IPS-18c (cell line): Measurements from ENCODE around the gene SEPTIN6.

Experiments used
- H3K4me3 ChIP-seq: 2 replicates; pipeline ENCODE4 v1.7.0; 2013; ENCODE audit warnings: low read depth, mild to moderate bottlenecking, low read length, moderate library complexity; ENCODE audit not compliant: insufficient read depth
- H3K9me3 ChIP-seq: one replicate; pipeline ENCODE4 v1.6.1; 2013; ENCODE audit warnings: mild to moderate bottlenecking, low read length, moderate library complexity; ENCODE audit not compliant: control insufficient read depth, insufficient read depth

The SEPTIN6 gene

GRCh38 chrX:119693040-119693995, at the start of gene SEPTIN6:
SEPTIN6 (minus strand) TSS chrX:119693168; CDS start chrX:119693105, 63 bp downstream.
- H3K4me3 ChIP-seq, result peak within 1 kb of the TSS; percentile 63
- peaks cover 6% of the 10 kb centered on the region for H3K9me3 ChIP-seq

DNA sequence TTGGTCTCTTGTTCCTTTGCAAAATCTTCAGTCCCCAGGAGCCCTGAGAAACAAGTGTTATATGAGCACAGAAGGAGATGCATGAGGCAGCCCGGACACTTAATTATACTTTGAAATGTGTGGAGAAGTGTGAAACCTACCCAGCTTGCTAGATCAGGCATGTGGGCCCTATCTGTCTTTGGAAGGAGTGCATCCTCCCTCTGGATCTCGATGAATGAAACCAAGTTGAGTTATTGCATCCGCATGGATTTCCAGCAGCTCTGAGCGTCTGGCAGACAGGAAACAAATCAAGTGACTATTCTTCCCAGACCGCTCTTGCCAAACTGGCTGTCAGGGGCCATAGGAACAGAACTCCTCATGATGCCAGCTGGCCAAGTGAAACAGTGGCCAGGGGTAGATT, 45.8 kb upstream of the SEPTIN6 start:
- Histone ChIP-seq H3K9me3 (peaks cover 7% of the 10 kb centered on the region), H3K4me3 (no peak overlapping the region)

DNA sequence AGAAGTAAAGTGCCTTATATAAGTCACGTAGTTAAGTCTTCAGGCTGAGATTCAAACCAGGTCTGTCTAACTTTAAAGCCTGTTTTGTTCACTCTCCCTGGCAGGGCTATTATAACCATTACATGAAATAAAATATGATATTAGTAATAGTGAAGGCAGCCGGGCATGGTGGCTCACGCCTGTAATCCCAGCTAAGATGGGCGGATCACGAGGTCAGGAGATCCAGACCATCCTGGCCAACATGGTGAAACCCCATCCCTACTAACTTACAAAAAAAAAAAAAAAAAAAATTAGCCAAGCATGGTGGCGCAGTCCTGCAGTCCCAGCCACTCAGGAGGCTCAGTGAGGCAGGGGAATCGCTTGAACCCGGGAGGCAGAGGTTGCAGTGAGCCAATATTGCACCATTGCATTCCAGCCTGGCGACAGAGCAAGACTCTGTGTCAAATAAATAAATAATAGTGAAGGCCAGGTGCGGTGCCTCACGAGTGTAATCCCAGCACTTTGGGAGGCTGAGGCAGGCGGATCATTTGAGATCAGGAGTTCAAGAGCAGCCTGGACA, 43.3 kb upstream of the SEPTIN6 start:
- peaks cover 12% of the 10 kb centered on the region for H3K9me3 ChIP-seq

GRCh38 chrX:119735467-119735866, 42.5 kb upstream of the SEPTIN6 start:
- Histone ChIP-seq H3K4me3 (no peak overlapping the region), H3K9me3 (peaks cover 12% of the 10 kb centered on the region)

More for the DNA sequence above, 43.3 kb upstream of the SEPTIN6 start:
- H3K4me3 ChIP-seq, result no peak overlapping the region

GRCh38 chrX:119734897-119735339, 42.0 kb upstream of the SEPTIN6 start:
- Histone ChIP-seq H3K9me3 (peaks cover 12% of the 10 kb centered on the region), H3K4me3 (no peak overlapping the region; the same call in 1 of the 2 replicates)

GRCh38 chrX:119729408-119730201, 36.6 kb upstream of the SEPTIN6 start:
- Histone ChIP-seq H3K9me3 (peaks cover 9% of the 10 kb centered on the region), H3K4me3 (no peak overlapping the region)

DNA sequence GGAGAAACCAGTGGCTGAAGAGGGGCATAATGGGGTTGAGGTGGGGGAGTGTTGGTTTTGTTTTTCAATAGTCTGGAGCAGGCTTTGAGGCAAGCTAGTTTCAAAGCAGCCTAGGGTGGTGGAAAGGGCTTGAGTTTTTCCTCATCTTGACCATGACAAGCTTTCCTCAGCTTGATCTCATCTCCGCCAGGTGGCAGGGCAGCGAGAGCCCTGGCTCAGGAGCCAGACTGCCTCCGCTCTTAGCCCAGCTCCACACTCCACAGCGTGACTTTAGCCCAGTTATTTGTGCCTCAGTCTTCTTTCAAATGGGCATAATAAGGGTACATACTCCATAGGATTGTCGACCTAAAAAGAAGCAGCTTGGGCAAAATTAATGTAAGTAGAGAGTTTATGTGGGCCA, 35.5 kb upstream of the SEPTIN6 start:
- Histone ChIP-seq H3K4me3 (no peak overlapping the region), H3K9me3 (peaks cover 11% of the 10 kb centered on the region)

- Histone ChIP-seq H3K4me3 (no peak overlapping the region), H3K9me3 (peaks cover 11% of the 10 kb centered on the region)
Measured at GRCh38 chrX:119726900-119727555, 34.1 kb upstream of the SEPTIN6 start.

GRCh38 chrX:119721926-119722325, 29.0 kb upstream of the SEPTIN6 start:
- peaks cover 4% of the 10 kb centered on the region for H3K9me3 ChIP-seq
- no peak overlapping the region for H3K4me3 ChIP-seq

GRCh38 chrX:119721487-119721886, 28.5 kb upstream of the SEPTIN6 start:
- H3K4me3 ChIP-seq, result no peak overlapping the region
- H3K9me3 ChIP-seq, result peaks cover 4% of the 10 kb centered on the region

DNA sequence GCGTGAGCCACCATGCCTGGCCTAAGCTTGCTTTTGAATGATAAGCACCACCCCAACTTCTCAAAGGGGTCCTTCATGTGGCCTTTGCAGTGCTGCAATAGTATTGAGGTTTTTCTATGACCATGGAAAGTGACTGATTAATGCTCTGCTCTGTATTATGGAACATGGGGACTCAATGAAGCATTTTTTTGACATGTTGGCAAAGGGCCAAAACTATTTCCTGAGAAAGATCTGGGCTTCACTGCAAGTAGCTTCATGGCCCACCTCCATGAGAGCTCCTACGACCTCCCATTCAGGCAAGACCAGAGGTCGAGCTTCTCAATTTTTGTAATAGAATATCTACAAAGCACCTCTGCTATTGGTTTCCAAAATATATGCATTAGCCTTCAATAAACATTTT, 16.7 kb upstream of the SEPTIN6 start:
- no peak overlapping the region for H3K4me3 ChIP-seq
- peaks cover 3% of the 10 kb centered on the region for H3K9me3 ChIP-seq

GRCh38 chrX:119708936-119709335, 16.0 kb upstream of the SEPTIN6 start:
- Histone ChIP-seq H3K9me3 (peaks cover 5% of the 10 kb centered on the region), H3K4me3 (no peak overlapping the region)

DNA sequence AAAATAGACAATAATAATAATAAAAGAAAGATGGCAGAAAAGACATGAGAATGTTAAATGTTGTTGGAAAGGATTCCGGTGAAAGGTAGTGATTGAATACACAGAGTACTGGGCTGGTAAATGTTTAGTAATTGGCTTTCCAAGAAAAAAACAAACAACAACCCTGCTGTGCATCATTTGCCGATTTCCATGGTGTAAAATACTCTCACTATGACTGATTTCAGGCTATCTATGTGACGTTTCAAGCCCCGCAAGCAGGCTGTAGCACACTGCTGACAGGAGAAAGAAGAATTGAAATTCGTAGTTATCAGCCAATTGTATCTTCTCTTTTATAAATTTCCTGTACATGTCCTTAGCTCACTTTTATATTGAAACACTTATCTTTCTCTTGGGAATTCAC, 13.6 kb upstream of the SEPTIN6 start:
- peaks cover 3% of the 10 kb centered on the region for H3K9me3 ChIP-seq
- no peak overlapping the region for H3K4me3 ChIP-seq

DNA sequence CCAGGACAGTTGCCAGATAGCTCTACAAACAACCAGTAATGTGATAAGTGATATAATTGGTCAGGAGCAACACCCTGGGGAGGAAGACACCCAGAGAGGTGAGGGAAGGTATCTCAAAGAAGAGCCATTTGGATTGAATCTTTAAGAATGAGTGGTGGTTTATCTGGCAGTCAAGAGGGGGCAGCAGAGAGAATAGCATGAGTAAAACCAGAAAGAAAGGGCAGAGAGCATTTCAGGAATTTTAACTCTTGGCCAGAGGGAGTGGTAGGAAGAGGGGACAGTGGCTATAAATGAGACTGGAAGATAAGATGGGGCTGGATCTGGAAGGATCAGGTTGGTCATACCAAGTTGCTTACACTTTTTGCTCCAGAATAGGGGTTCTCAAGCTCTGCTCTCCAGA, 5.9 kb upstream of the SEPTIN6 start:
- Histone ChIP-seq H3K4me3 (no peak overlapping the region), H3K9me3 (peaks cover under 1% of the 10 kb centered on the region)

DNA sequence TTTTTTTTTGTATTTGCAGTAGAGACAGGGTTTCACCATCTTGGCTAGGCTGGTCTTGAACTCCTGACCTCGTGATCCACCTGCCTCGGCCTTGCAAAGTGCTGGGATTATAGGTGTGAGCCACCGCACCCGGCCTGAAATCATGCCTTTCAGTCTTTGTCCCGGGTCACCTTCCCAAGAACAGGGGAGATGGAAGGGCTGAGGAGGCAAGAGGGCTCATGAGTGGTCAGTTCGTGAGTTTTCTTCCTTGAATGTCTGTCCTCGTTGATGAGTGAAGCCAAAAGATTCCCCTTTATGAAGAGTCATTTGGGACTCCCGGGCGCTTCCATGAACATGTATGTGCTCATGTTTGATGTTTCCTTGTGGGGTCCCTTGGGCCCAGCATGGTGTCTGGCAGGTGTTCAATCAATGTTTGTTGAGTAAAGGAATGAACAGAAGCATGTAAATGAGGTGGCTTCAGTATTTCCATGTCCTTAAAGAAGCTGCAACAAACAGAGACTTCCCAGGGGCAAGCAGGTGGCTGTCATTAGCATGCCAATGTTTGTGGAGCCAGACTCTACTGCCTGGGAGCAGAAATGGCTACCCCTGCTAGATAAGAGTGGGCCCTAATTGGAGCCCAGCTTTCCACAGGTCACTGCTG, 3.4 kb upstream of the SEPTIN6 start:
- Histone ChIP-seq H3K9me3 (peaks cover 2% of the 10 kb centered on the region), H3K4me3 (peak overlapping the region; percentile 3; the same call in 1 of the 2 replicates)

DNA sequence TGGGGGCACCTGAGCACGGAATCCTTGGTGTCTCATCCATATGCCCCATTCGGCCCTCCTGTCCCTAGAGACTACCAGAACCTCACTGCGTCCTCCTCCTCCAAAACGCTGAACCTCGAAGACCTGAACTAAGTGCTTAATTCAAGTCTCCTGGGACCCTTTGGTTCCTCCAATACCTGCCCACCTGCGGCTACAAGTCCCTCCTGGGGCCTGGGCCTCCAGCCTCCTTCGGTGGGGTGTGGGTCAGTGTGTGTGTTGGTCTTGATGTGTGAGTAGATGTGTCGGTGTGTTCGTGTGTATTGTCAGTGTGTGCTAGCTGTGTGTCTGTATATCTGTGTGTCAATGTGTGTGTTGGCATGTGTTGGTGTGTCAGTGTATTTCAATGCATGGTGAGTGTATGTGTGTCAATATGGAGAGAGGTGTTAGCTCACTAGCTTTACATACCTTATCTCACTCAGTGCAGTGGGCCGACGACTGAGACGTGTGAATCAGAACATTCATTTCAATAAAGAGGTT, 2.6 kb upstream of the SEPTIN6 start:
- peaks cover 6% of the 10 kb centered on the region for H3K9me3 ChIP-seq
- no peak overlapping the region for H3K4me3 ChIP-seq
